Amygdala (tissue), 56 donors: Measurements from ENCODE around the gene UFC1.

ENCODE experiments used
- DNase-seq, 56 donors: peaks; one replicate each; lab custom pipeline; 2025; lab: John Stamatoyannopoulos, UW

The UFC1 gene

DNA sequence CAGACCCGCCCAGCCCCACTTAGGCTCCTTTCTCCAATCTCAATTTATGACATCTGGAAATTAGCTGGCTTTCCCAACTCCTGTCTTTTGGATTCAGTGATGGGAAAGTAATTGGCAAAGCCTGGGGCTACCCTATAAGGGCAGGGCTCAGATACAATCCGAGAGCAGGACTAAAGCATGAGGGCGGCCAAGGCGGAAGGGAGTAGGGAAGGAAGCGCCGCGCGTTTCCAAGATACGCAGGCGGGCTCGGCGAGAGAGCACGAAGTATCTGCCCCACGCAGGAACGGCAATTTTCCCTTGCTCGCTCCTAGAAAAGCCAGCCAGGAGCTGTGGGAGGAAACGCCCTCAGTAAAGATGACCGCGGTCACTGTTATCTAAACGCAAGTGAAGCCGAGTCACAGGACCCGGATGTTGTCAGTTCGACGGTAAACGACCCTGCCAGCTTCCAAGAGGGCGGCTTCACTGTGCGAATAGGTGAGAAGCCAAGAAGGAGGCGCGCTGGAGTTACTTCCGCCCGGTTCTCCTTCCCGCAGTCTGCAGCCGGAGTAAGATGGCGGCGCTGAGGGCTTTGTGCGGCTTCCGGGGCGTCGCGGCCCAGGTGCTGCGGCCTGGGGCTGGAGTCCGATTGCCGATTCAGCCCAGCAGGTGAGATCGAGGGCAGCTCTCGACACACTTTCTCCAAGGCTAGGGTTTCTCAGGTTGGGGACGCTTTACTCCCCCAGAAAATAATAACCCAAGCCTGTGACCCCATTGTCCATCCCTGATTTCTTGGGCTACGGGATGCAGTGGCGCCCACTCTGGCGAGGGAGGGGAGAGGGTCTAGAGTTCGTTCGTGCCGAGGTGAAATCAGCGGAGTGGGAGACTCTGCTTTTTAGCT lies 48.3 kb downstream of the UFC1 start, which contains the start of gene NDUFS2:
Gene NDUFS2 (plus strand): TSS at position 532 of the 877 bp plus-strand sequence. CDS start 19 bp downstream, at position 551.
- DNase-seq = peak; percentile 62 to 99 (median 97)

DNA sequence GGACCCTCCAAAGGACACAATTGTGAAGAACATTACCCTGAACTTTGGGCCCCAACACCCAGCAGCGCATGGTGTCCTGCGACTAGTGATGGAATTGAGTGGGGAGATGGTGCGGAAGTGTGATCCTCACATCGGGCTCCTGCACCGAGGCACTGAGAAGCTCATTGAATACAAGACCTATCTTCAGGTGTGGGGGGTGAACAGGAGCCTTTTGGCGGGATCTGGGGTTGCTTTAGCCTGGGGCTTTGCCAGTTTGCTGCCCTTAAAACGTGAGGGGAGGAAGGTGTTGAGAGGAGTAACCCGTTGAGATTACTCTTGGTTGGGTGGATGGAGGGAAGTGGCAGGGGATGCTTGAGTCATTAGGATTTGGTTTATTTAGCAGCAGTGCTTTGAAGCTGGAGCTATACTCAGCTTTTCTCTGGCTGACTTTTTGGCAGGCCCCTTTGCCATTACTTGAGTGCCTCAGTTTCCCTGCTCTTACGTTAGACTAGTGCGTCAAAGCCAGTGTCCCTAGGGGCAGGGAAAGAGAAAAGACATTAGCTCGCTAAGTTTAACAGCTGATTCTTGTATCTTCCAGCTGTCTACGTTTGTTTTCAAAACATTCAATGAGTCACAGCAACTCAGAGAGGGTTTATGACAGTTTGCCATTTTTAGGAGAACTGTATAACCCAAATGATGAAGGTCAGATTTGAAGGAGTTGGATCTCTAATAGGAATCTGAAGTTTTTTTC lies 52.8 kb downstream of the UFC1 start:
- no peak for DNase-seq

DNA sequence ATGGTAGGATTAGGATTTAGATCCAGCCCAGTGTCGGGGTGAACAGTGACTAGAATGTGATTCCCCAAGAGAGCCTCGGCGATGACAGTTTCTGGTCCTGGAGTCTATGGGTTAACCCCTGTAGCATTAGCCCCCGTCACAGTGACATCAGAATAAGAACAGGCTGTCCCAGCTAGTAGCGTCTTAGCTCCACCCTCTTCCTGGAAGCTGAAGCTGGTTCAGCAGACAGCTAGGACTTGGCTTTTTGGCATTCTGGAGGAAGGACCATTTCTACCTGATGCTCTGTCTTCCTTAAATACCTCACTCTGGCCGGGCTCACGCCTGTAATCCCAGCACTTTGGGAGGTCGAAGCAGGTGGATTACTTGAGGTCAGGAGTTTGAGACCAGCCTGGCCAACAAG lies 53.4 kb downstream of the UFC1 start:
- no peak for DNase-seq
